ENCODE measurements around the gene KCTD19. TPM values are rescaled to one million over a fixed set of nuclear protein-coding genes. Genes with fewer than 3 reads are reported as not detected.

The KCTD19 gene
- polyA plus RNA-seq, 1 donor (not counting 4 experiments of a cell fraction or from before 2014, with no cell fraction given): not detected

DNA sequence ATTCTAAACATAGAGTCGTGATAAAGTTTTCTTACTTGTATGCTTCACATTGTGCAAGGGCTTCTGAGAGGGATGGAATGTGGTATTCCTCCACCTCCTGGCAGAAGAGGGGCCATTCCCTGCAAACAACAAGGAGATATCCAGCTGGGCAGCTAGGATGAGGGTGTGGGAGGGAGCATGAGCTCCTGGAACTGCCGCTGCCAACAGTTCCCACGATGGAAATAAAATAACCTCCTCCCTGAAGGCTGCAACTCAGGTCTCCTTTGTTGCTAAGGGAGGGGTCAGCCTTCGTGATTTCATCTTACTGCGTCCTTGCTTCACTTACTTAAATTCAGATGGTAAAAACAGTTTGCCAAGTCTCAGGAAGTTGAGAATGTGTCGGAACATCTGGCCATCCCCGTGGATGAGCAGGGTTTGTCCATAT is 31.6 kb downstream of the KCTD19 start:
- H3K4me1 ChIP-seq (ENCODE audit: control insufficient read depth, extremely low read depth, insufficient read depth, low read length): no peaks in the 10 kb centered on the region
- H3K4me3 ChIP-seq (ENCODE audit: control insufficient read depth in 2 of 3, extremely low read depth in 1 of 3, insufficient read depth in 2 of 3, low read depth in 1 of 3, low read length in 3 of 3): no peak overlapping the region
- dilution Hi-C loops (cut with MboI; ENCODE audit: extremely low pct_ligation_motif_present, low sequenced_read_pairs): no loop called here
- H2AFZ ChIP-seq (ENCODE audit: control insufficient read depth, low read length): no peak overlapping the region
- no peaks in the 10 kb centered on the region for H3K9me3 ChIP-seq (ENCODE audit: control insufficient read depth, low read depth, low read length)
- FAIRE-seq: no peak
- H3K27me3 ChIP-seq (ENCODE audit: control insufficient read depth, extremely low read depth, insufficient read depth, low read length): peaks cover 48% of the 10 kb centered on the region
- no peaks in the 10 kb centered on the region for H3K79me2 ChIP-seq (ENCODE audit: control insufficient read depth, insufficient read depth, low read length)
- DNase-seq (ENCODE audit: low read depth, low spot score): no peak
- no peaks in the 10 kb centered on the region for H3K9me1 ChIP-seq (ENCODE audit: control insufficient read depth, extremely low read depth, insufficient read depth, low read length)
- no peaks in the 10 kb centered on the region for H3K36me3 ChIP-seq (ENCODE audit: control insufficient read depth in 2 of 2, extremely low read depth in 1 of 2, insufficient read depth in 2 of 2, low read length in 2 of 2)
- no peaks in the 10 kb centered on the region for H4K20me1 ChIP-seq (ENCODE audit: control insufficient read depth, extremely low read depth, insufficient read depth, low read length)
- no peak overlapping the region for H3K9ac ChIP-seq (ENCODE audit: control insufficient read depth, extremely low read depth, insufficient read depth, low read length)
- TF ChIP-seq CTCF (optimal IDR thresholded peaks at IDR 0.05 in 1 of 3, IDR thresholded peaks at IDR 0.05 in 1 of 3, conservative IDR thresholded peaks at IDR 0.05 in 1 of 3; ENCODE audit: extremely low read depth in 1 of 3, insufficient read depth in 2 of 3, low read length in 3 of 3) (no peak), EZH2 (IDR thresholded peaks at IDR 0.05; ENCODE audit: low read length) (no peak)
- no peak overlapping the region for H3K27ac ChIP-seq (ENCODE audit: control insufficient read depth, insufficient read depth, low read length)
- H3K4me2 ChIP-seq (ENCODE audit: control insufficient read depth, extremely low read depth, insufficient read depth, low read depth, low read length): no peak overlapping the region

- Histone ChIP-seq H2AFZ (ENCODE audit: control insufficient read depth, low read length) (no peak overlapping the region), H4K20me1 (ENCODE audit: control insufficient read depth, extremely low read depth, insufficient read depth, low read length) (no peaks in the 10 kb centered on the region), H3K9me3 (ENCODE audit: control insufficient read depth, low read depth, low read length) (no peaks in the 10 kb centered on the region), H3K36me3 (ENCODE audit: control insufficient read depth in 2 of 2, extremely low read depth in 1 of 2, insufficient read depth in 2 of 2, low read length in 2 of 2) (no peaks in the 10 kb centered on the region), H3K27ac (ENCODE audit: control insufficient read depth, insufficient read depth, low read length) (no peak overlapping the region), H3K9ac (ENCODE audit: control insufficient read depth, extremely low read depth, insufficient read depth, low read length) (no peak overlapping the region), H3K4me2 (ENCODE audit: control insufficient read depth, extremely low read depth, insufficient read depth, low read depth, low read length) (no peak overlapping the region), H3K4me3 (ENCODE audit: control insufficient read depth in 2 of 3, extremely low read depth in 1 of 3, insufficient read depth in 2 of 3, low read depth in 1 of 3, low read length in 3 of 3) (no peak overlapping the region), H3K4me1 (ENCODE audit: control insufficient read depth, extremely low read depth, insufficient read depth, low read length) (no peaks in the 10 kb centered on the region), H3K9me1 (ENCODE audit: control insufficient read depth, extremely low read depth, insufficient read depth, low read length) (no peaks in the 10 kb centered on the region), H3K79me2 (ENCODE audit: control insufficient read depth, insufficient read depth, low read length) (no peaks in the 10 kb centered on the region), H3K27me3 (ENCODE audit: control insufficient read depth, extremely low read depth, insufficient read depth, low read length) (peaks cover 45% of the 10 kb centered on the region)
- dilution Hi-C loops (cut with MboI; ENCODE audit: extremely low pct_ligation_motif_present, low sequenced_read_pairs): no loop called here
- FAIRE-seq (no peak), DNase-seq (ENCODE audit: low read depth, low spot score) (no peak)
- TF ChIP-seq EZH2 (IDR thresholded peaks at IDR 0.05; ENCODE audit: low read length) (no peak), CTCF (optimal IDR thresholded peaks at IDR 0.05 in 1 of 3, IDR thresholded peaks at IDR 0.05 in 1 of 3, conservative IDR thresholded peaks at IDR 0.05 in 1 of 3; ENCODE audit: extremely low read depth in 1 of 3, insufficient read depth in 2 of 3, low read length in 3 of 3) (no peak)
These were observed 32.3 kb downstream of the KCTD19 start for GRCh38 chr16:67294171-67294757.

Measured in keratinocyte (primary cell).